Esophagus squamous epithelium (tissue), 4 donors: ENCODE data around the gene JPH2.

ENCODE experiments used
- CTCF ChIP-seq, 6 experiments: fragments of 450-650 bp in 4 of 6; fragments of 200-600 bp in 2 of 6; sonication (generic) in 2 of 6; IDR thresholded peaks; one replicate each; pipeline ENCODE4 v1.5.1; 2016 to 2019; ENCODE audit warnings: antibody characterized with exemption in 6 of 6, mild to moderate bottlenecking in 4 of 6, moderate library complexity in 4 of 6
- POLR2A ChIP-seq, 4 donors: fragments of 450-650 bp; IDR thresholded peaks; one replicate each; pipeline ENCODE4 v1.6.1; 2017; ENCODE audit warnings: antibody characterized with exemption in 4 of 4, mild to moderate bottlenecking in 4 of 4, moderate library complexity in 3 of 4

DNA sequence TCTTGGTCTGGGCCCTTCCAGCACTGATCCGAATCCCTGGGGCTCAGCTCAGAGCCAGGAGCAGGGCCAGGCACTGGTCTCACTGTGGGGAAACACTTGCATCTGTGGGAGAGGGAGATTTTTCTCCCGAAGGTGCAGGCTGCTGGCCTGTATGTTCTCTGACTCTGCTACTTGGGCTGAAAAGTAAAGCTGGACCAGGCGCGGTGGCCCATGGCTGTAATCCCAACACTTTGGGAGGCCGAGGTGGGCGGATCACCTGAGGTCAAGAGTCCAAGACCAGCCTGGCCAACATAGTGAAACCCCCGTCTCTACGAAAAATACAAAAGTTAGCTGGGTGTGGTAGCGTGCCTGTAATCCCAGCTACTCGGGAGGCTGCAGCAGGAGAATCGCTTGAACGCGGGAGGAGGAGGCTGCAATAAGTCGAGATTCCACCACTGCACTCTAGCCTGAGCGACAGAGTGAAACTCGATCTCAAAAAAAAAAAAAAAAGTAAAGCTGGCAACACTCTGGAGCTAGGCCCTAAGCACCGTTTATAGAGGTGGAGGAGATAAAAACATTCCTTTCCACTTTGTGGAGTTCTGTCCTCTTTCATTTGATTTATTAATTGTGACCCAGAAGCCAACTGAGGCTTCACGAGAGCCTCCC is 41.7 kb downstream of the JPH2 start:
- TF ChIP-seq CTCF (IDR thresholded peaks at IDR 0.05) (no peak), POLR2A (IDR thresholded peaks at IDR 0.05) (no peak)
